B cell (primary cell): Measurements from ENCODE around the gene HSD3B1. TPM values are rescaled to one million over a fixed set of nuclear protein-coding genes. Genes with fewer than 3 reads are reported as not detected.

ENCODE experiments used
- ATAC-seq: fragments of 200-7000 bp; cut with Tn5 transposase; one replicate; pipeline ENCODE4 v1.10.0; 2021; ENCODE audit warnings: low read depth, mild to moderate bottlenecking, moderate number of reproducible peaks, moderate library complexity
- CTCF ChIA-PET: fragments of 350-600 bp; sonication (Branson Sonifier 250); formaldehyde crosslinking; loops from one replicate; lab custom pipeline; 2021; ENCODE audit warnings: antibody characterized with exemption, inconsistent platforms; lab: Charles Lee
- POLR2A ChIA-PET: fragments of 350-600 bp; sonication (Branson Sonifier 250); formaldehyde crosslinking; loops from one replicate; lab custom pipeline; 2021; ENCODE audit warnings: antibody characterized with exemption; lab: Charles Lee
- DNase-seq: peaks from one replicate; pipeline ENCODE4 v3.0.0; 2013
- H2AFZ ChIP-seq: 2 replicates; pipeline ENCODE4 v1.6.1; 2012; ENCODE audit warnings: mild to moderate bottlenecking, low read depth, low read length; ENCODE audit not compliant: insufficient read depth, poor library complexity, severe bottlenecking
- H3K27ac ChIP-seq, 2 donors: 1 replicate in 1 of 2; 2 replicates in 1 of 2; pipeline ENCODE4 v1.5.1; 2012 to 2013; ENCODE audit warnings: low read length in 2 of 2, mild to moderate bottlenecking in 2 of 2, moderate library complexity in 1 of 2
- H3K27me3 ChIP-seq, 4 experiments: fragments of 200-600 bp in 1 of 4; sonication (generic) in 1 of 4; replicated peaks in 1 of 4; 1 replicate in 2 of 4; 2 replicates in 2 of 4; pipeline versions ENCODE4 v1.6.1 to v1.7.0; 2013 to 2016; ENCODE audit warnings: low read length in 3 of 4, mild to moderate bottlenecking in 2 of 4, mixed read lengths in 1 of 4, moderate library complexity in 1 of 4; ENCODE audit not compliant: insufficient read depth in 4 of 4, control insufficient read depth in 3 of 4; ENCODE audit errors: control extremely low read depth in 1 of 4
- H3K36me3 ChIP-seq, 2 experiments: replicated peaks in 1 of 2; 1 replicate in 1 of 2; 2 replicates in 1 of 2; pipeline versions ENCODE4 v1.6.1 to v1.7.1; 2013; ENCODE audit warnings: low read length in 1 of 2; ENCODE audit not compliant: insufficient read depth in 2 of 2, control insufficient read depth in 1 of 2; ENCODE audit errors: control extremely low read depth in 1 of 2, extremely low read depth in 1 of 2
- H3K4me1 ChIP-seq, 2 donors: fragments of 200-600 bp in 1 of 2; sonication (generic) in 1 of 2; 1 replicate in 1 of 2; 2 replicates in 1 of 2; pipeline versions ENCODE4 v1.5.1 to v1.6.1; 2013 to 2017; ENCODE audit warnings: low read length in 2 of 2; ENCODE audit not compliant: control insufficient read depth in 2 of 2, insufficient read depth in 2 of 2
- H3K4me2 ChIP-seq: replicated peaks from 2 replicates; pipeline ENCODE3; 2012; ENCODE audit warnings: mild to moderate bottlenecking, low read depth, low read length; ENCODE audit not compliant: poor library complexity, severe bottlenecking
- H3K4me3 ChIP-seq, 5 experiments: fragments of 200-600 bp in 1 of 5; sonication (generic) in 1 of 5; 1 replicate in 3 of 5; 2 replicates in 2 of 5; pipeline versions ENCODE4 v1.5.1 to v1.7.0; 2011 to 2016; ENCODE audit warnings: low read length in 4 of 5, mild to moderate bottlenecking in 4 of 5, low read depth in 2 of 5, control low read depth in 1 of 5, moderate library complexity in 1 of 5; ENCODE audit not compliant: insufficient read depth in 1 of 5; ENCODE audit errors: control extremely low read depth in 1 of 5, extremely low read depth in 1 of 5
- H3K79me2 ChIP-seq: fragments of 200-600 bp; sonication (generic); one replicate; pipeline ENCODE4 v1.6.0; 2016; ENCODE audit warnings: low read length; ENCODE audit not compliant: control insufficient read depth, insufficient read depth
- H3K9ac ChIP-seq: fragments of 200-600 bp; sonication (generic); 2 replicates; pipeline ENCODE4 v1.6.1; 2017; ENCODE audit warnings: mild to moderate bottlenecking, low read length, moderate library complexity
- H3K9me3 ChIP-seq, 3 donors: one replicate each; pipeline versions ENCODE4 v1.6.1 to v1.7.1; 2013; ENCODE audit warnings: low read length in 2 of 3; ENCODE audit not compliant: control insufficient read depth in 2 of 3, insufficient read depth in 1 of 3; ENCODE audit errors: control extremely low read depth in 1 of 3
- H4K20me1 ChIP-seq: 2 replicates; pipeline ENCODE4 v1.6.0; 2012; ENCODE audit warnings: mild to moderate bottlenecking, low read length; ENCODE audit not compliant: insufficient read depth, control insufficient read depth, poor library complexity, severe bottlenecking
- H3K27ac Mint-ChIP-seq: one replicate; pipeline ENCODE4 v1.8.0; 2021; ENCODE audit warnings: mixed read lengths
- H3K27me3 Mint-ChIP-seq: one replicate; pipeline ENCODE4 v1.8.0; 2021; ENCODE audit warnings: mixed read lengths
- H3K4me1 Mint-ChIP-seq: one replicate; pipeline ENCODE4 v1.8.0; 2021; ENCODE audit warnings: mixed read lengths
- H3K4me3 Mint-ChIP-seq: one replicate; pipeline ENCODE4 v1.8.0; 2021; ENCODE audit warnings: mixed read lengths
- H3K9me3 Mint-ChIP-seq: one replicate; pipeline ENCODE4 v1.8.0; 2022; ENCODE audit warnings: mixed read lengths; ENCODE audit not compliant: insufficient read depth
- CTCF ChIP-seq: fragments of 200-600 bp; IDR thresholded peaks from one replicate; pipeline ENCODE4 v1.8.0; 2022; ENCODE audit warnings: antibody characterized with exemption, mild to moderate bottlenecking
- EZH2 ChIP-seq: IDR thresholded peaks from 2 replicates; pipeline ENCODE4 v1.6.1; 2012; ENCODE audit warnings: borderline replicate concordance, low read depth, mild to moderate bottlenecking, moderate library complexity, low read length; ENCODE audit not compliant: insufficient read depth, poor library complexity, severe bottlenecking
- WGBS: methylation state at CpG from one replicate; pipeline ENCODE4 v1.1.5; 2013; ENCODE audit warnings: missing lambda C conversion rate; ENCODE audit not compliant: insufficient coverage; 5-methylcytosine and 5-hydroxymethylcytosine counted together
- intact Hi-C: fragments of 100-400 bp; cut with micrococcal nuclease; formaldehyde crosslinking; loops from one replicate; pipeline ENCODE4 v1.10.0; 2022
- polyA plus RNA-seq: library from polyadenylated mRNA; depleted of rRNA; stranded (reverse); fragments of >200 nt; gene quantifications from 2 replicates; pipeline ENCODE4 v1.2.3, GENCODE V29; 2012
- total RNA-seq, 2 donors: library from RNA; stranded (reverse); fragments of 120-200 nt in 1 of 2; gene quantifications; 1 replicate in 1 of 2; 2 replicates in 1 of 2; pipeline versions ENCODE4 v1.2.3 to v1.2.4, GENCODE V29; 2013 to 2022

HSD3B1 gene
- total and polyA plus RNA-seq, 2 donors (not counting 1 experiment from before 2014, with no cell fraction given), result not detected

- TF ChIP-seq EZH2, result no peak
- TF ChIP-seq CTCF, result no peak
- no peaks in the 10 kb centered on the region for H3K4me1 ChIP-seq
- WGBS, result 45% methylated on average over 2 of the region's 5 CpGs
- ChIA-PET CTCF (no interaction called here), POLR2A (no interaction called here)
- no peak overlapping the region for H3K27ac Mint-ChIP-seq
- no peak for DNase-seq
- ATAC-seq, result no peak
- peaks cover 5% of the 10 kb centered on the region for H3K27me3 Mint-ChIP-seq
- H3K4me2 ChIP-seq, result no peak overlapping the region
- no peak overlapping the region for H3K4me3 ChIP-seq
- H3K27me3 ChIP-seq, result no peaks in the 10 kb centered on the region
- no peaks in the 10 kb centered on the region for H3K79me2 ChIP-seq
- H3K9ac ChIP-seq, result no peak overlapping the region
- no peak overlapping the region for H3K27ac ChIP-seq
- H3K9me3 Mint-ChIP-seq, result no peaks in the 10 kb centered on the region
- no peaks in the 10 kb centered on the region for H3K36me3 ChIP-seq
- no peaks in the 10 kb centered on the region for H4K20me1 ChIP-seq
- no peak overlapping the region for H3K4me3 Mint-ChIP-seq
- no peaks in the 10 kb centered on the region for H3K9me3 ChIP-seq
- no peak overlapping the region for H2AFZ ChIP-seq
- no peaks in the 10 kb centered on the region for H3K4me1 Mint-ChIP-seq
- intact Hi-C loops, result no loop called here
Observed at GRCh38 chr1:119472080-119472818, 34.8 kb upstream of the HSD3B1 start.

GRCh38 chr1:119472819-119473175 lies 34.2 kb upstream of the HSD3B1 start:
- no peak overlapping the region for H3K4me3 ChIP-seq
- CTCF ChIA-PET, result no interaction called here
- H3K79me2 ChIP-seq, result no peaks in the 10 kb centered on the region
- no peaks in the 10 kb centered on the region for H3K27me3 ChIP-seq
- H3K4me1 Mint-ChIP-seq, result no peaks in the 10 kb centered on the region
- DNase-seq, result no peak
- POLR2A ChIA-PET, result no interaction called here
- H3K9me3 ChIP-seq, result no peaks in the 10 kb centered on the region
- intact Hi-C loops, result no loop called here
- no peaks in the 10 kb centered on the region for H4K20me1 ChIP-seq
- ATAC-seq, result no peak
- no peaks in the 10 kb centered on the region for H3K36me3 ChIP-seq
- no peak overlapping the region for H3K27ac Mint-ChIP-seq
- TF ChIP-seq CTCF, result no peak
- no peak for TF ChIP-seq EZH2
- H3K4me3 Mint-ChIP-seq, result no peak overlapping the region
- no peaks in the 10 kb centered on the region for H3K9me3 Mint-ChIP-seq
- H3K4me1 ChIP-seq, result no peaks in the 10 kb centered on the region
- H3K27me3 Mint-ChIP-seq, result peaks cover 5% of the 10 kb centered on the region
- no peak overlapping the region for H3K4me2 ChIP-seq
- H3K9ac ChIP-seq, result no peak overlapping the region
- no peak overlapping the region for H3K27ac ChIP-seq
- WGBS, result 100% methylated on average over 1 of the region's 3 CpGs
- no peak overlapping the region for H2AFZ ChIP-seq
